Central memory CD8-positive, alpha-beta T cell (primary cell): ENCODE measurements around the gene PAFAH1B2.
"Not testable (repeated sequence)": the region's sequence is repeated elsewhere in the genome, so short reads cannot be mapped to it uniquely, and the experiment has no call there.

ENCODE experiments used
- ATAC-seq: fragments of 150-1000 bp; cut with Tn5 transposase; replicated peaks from 2 replicates; pipeline ENCODE4 v1.10.0; 2022; ENCODE audit warnings: mild to moderate bottlenecking, moderate FRiP score, moderate number of reproducible peaks; ENCODE audit not compliant: poor library complexity, severe bottlenecking; ENCODE audit errors: extremely low read depth
- DNase-seq, 2 donors: peaks; one replicate each; pipeline ENCODE4 v3.0.0; 2021; ENCODE audit warnings: low spot score in 2 of 2
- H3K27ac Mint-ChIP-seq: one replicate; pipeline ENCODE4 v1.8.0; 2022; ENCODE audit warnings: low read depth, mild to moderate bottlenecking, moderate library complexity, mixed read lengths
- H3K27me3 Mint-ChIP-seq: one replicate; pipeline ENCODE4 v1.8.0; 2022; ENCODE audit warnings: mixed read lengths
- H3K36me3 Mint-ChIP-seq: one replicate; pipeline ENCODE4 v1.8.0; 2022; ENCODE audit warnings: mild to moderate bottlenecking, moderate library complexity, mixed read lengths; ENCODE audit not compliant: insufficient read depth
- H3K4me1 Mint-ChIP-seq: one replicate; pipeline ENCODE4 v1.8.0; 2022; ENCODE audit warnings: mixed read lengths
- H3K4me3 Mint-ChIP-seq: one replicate; pipeline ENCODE4 v1.8.0; 2022; ENCODE audit warnings: mild to moderate bottlenecking, moderate library complexity, mixed read lengths
- H3K9me3 Mint-ChIP-seq: one replicate; pipeline ENCODE4 v1.8.0; 2022; ENCODE audit warnings: mixed read lengths

PAFAH1B2 gene

GRCh38 chr11:117199053-117199915 lies 55.2 kb downstream of the PAFAH1B2 start, which contains the start of gene TAGLN:
Gene TAGLN (plus strand): TSS chr11:117199370. CDS start chr11:117203014, 3,644 bp downstream.
- peaks cover 29% of the 10 kb centered on the region for H3K36me3 Mint-ChIP-seq
- H3K4me3 Mint-ChIP-seq, result no peak within 1 kb of the TSS
- no peak for ATAC-seq
- no peaks in the 10 kb centered on the region for H3K9me3 Mint-ChIP-seq
- H3K27me3 Mint-ChIP-seq, result no peaks in the 10 kb centered on the region
- peak within 1 kb of the TSS; percentile 67 for H3K27ac Mint-ChIP-seq
- no peak for DNase-seq
- peaks cover 24% of the 10 kb centered on the region for H3K4me1 Mint-ChIP-seq

DNA sequence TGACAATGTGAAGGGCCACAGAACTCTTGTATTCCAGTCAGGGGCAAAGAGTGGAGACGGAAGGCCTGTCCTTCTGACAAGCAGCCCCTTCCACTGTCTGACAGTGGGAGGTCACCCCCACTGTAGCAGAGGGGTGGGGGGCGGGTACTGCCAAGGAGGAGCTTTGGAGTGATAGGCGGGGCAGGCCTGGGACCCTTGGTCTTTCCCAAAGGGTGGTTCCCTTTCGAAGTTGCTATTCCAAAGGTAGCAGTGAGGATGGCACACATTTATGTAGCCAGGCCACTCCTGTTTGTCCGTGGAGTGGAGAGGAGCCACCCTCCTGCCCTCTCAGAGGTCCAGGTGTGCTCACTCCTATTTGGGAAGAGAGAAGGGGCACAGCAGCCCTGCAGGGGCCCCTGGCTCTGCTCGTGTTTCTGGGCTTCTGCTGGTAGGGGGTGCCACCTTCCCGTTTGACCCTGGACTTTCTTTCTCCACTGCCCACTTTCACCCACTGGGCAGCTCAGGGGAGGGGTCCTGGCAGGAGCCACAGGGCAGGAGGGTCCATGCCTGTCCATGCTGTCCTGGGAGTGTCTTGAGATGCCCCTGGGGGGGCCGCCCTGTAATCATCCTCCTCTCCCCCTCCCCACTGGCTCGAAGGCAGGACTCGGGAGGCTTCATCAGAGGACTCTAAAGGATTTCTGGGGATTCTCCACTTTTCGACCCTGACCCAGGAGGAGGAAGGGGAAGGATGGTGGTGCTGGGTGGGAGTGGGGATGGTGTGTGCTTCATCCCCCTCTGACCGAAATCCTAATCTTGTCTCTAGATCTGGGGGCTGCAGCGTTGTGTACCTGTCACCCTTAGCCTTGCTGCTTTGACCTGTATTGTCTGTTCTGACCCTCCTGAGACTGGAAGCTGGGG lies 56.1 kb downstream of the PAFAH1B2 start:
- Mint-ChIP-seq H3K27ac (peak overlapping the region; percentile 67), H3K36me3 (peaks cover 35% of the 10 kb centered on the region), H3K27me3 (no peaks in the 10 kb centered on the region), H3K9me3 (no peaks in the 10 kb centered on the region), H3K4me1 (peaks cover 24% of the 10 kb centered on the region), H3K4me3 (no peak overlapping the region)
- no peak for DNase-seq
- ATAC-seq, result no peak

DNA sequence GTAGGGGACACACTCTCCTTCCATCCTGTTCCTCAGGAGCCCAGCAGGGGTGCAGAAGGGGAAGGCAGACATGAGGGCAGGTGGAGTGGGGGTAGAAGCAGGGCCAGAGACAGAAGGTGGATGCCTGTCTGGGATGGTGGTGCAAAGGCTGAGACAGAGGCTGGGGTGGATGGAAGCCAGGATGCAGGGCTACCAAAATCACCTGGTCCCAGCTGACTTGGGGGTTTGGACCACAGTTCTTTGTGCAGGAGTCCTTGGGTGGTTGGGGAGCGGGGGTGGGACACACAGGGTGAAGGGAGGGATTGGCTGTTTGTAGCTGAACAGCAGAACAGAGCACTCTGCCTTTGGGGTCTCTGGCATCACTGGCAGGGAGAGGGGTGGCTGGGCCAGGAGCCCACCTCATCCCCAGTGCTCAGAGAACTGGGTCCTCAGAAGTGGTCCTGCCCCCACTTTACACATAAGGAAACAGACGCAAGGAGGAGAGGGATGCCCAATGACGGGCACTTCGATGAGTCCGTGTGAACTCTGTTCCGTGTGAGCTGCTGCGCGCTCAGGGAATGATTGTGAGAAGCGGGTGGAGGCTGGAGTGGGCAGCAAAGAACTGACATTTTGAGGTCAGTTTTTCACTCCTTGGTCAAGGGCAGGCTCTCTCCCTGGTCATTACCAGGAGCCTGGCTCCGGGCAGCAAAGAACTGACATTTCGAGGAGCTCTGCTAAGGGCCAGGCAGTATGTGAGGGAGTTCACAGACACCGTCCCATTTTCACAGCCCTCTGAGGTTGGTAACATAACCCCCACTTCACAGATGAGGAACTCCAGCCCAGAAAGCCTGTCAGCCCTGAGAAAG lies 56.9 kb downstream of the PAFAH1B2 start:
- Mint-ChIP-seq H3K9me3 (no peaks in the 10 kb centered on the region), H3K27me3 (no peaks in the 10 kb centered on the region), H3K36me3 (peaks cover 40% of the 10 kb centered on the region), H3K27ac (peak overlapping the region; percentile 67), H3K4me1 (peaks cover 24% of the 10 kb centered on the region), H3K4me3 (no peak overlapping the region)
- ATAC-seq (no peak), DNase-seq (no peak)

DNA sequence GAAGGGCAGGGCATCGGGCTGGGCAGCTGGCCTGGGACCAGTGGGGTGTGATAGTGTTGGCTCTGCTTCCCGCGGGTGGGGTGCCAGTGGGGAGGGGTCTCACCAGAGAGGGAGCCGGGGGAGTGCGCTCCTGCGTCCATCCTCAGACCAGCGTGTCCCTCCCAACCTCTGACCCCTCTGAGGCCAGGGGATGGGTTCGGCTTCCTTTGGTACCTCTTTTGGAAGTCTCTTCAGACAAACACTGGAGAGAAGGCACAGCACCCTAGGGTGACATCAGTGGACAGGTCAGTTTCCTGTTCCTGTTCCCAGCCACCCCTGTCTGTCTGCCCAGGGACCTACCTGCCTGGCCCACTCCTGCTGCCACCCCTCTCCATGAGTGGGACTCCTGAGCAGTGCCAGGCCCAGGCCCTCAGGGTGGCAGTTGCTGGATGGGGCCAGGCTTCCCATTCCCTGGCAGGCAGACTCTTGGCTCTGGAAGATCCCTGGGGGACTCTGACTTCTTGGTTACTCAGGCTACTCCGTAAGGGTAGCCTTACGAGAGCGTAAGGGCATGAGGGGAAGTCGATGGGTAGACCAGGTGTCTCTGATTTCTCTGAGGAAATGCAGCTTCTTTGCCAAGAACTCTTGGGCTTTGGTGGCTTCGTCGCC lies 57.7 kb downstream of the PAFAH1B2 start:
- no peak overlapping the region for H3K4me3 Mint-ChIP-seq

DNA sequence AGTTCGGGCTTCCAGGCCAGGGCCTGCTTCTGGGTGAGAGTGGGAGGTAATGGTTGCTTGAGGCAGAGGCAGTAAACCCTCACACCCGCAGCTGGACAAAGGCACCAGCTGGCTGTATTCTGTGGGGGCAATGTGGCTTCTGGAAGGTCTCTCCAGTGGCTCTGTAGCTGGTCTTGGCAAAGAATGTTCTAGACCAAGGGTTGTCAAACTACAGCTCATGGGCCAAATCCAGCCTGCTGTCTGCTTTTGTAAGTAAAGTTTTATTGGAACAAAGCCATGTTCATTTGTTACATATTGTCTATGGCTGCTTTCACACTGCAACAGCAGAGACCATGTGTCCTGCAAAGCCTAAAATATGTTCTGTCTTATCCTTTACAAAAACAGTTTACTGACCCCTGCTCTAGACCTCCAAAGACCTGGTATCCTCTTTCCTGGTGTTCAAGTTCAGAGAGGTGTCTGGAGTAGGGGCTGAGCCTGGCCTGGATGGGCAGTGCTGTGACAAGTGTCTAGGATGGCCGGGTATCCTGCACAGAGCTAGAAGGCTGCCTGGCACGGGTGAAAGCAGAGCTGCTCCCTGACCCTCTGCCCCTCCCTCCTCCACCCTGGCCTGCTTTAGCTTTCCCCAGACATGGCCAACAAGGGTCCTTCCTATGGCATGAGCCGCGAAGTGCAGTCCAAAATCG lies 58.4 kb downstream of the PAFAH1B2 start:
- no peak for DNase-seq
- Mint-ChIP-seq H3K27me3 (no peaks in the 10 kb centered on the region), H3K27ac (no peak overlapping the region), H3K36me3 (peaks cover 37% of the 10 kb centered on the region), H3K4me3 (no peak overlapping the region), H3K9me3 (no peaks in the 10 kb centered on the region), H3K4me1 (peaks cover 21% of the 10 kb centered on the region)
- no peak for ATAC-seq

More for the DNA sequence above, 57.7 kb downstream of the PAFAH1B2 start:
- ATAC-seq, result no peak
- no peaks in the 10 kb centered on the region for H3K27me3 Mint-ChIP-seq
- H3K9me3 Mint-ChIP-seq, result no peaks in the 10 kb centered on the region
- H3K27ac Mint-ChIP-seq, result no peak overlapping the region
- DNase-seq, result no peak
- H3K36me3 Mint-ChIP-seq, result peaks cover 40% of the 10 kb centered on the region
- H3K4me1 Mint-ChIP-seq, result peaks cover 24% of the 10 kb centered on the region

DNA sequence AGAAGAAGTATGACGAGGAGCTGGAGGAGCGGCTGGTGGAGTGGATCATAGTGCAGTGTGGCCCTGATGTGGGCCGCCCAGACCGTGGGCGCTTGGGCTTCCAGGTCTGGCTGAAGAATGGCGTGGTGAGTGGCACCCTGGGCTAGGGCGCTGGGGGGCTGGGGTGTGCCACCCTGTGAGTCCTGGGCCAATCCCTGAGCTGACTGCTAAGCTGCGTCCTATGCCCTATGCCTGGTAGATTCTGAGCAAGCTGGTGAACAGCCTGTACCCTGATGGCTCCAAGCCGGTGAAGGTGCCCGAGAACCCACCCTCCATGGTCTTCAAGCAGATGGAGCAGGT lies 59.0 kb downstream of the PAFAH1B2 start:
- H3K27ac Mint-ChIP-seq, result no peak overlapping the region
- DNase-seq, result no peak

GRCh38 chr11:117204283-117205080 lies 60.4 kb downstream of the PAFAH1B2 start:
- ATAC-seq, result no peak
- H3K9me3 Mint-ChIP-seq, result no peaks in the 10 kb centered on the region
- H3K27ac Mint-ChIP-seq, result peak overlapping the region; percentile 83

More for the DNA sequence above, 59.0 kb downstream of the PAFAH1B2 start:
- peaks cover 18% of the 10 kb centered on the region for H3K4me1 Mint-ChIP-seq
- ATAC-seq, result no peak
- H3K27me3 Mint-ChIP-seq, result no peaks in the 10 kb centered on the region
- no peaks in the 10 kb centered on the region for H3K9me3 Mint-ChIP-seq
- H3K4me3 Mint-ChIP-seq, result no peak overlapping the region
- H3K36me3 Mint-ChIP-seq, result peaks cover 37% of the 10 kb centered on the region

GRCh38 chr11:117205211-117205818 lies 61.2 kb downstream of the PAFAH1B2 start:
- Mint-ChIP-seq H3K9me3 (no peaks in the 10 kb centered on the region), H3K27me3 (no peaks in the 10 kb centered on the region), H3K4me3 (no peak overlapping the region), H3K4me1 (peaks cover 18% of the 10 kb centered on the region), H3K27ac (peak overlapping the region; percentile 83), H3K36me3 (peaks cover 27% of the 10 kb centered on the region)
- DNase-seq (no peak), ATAC-seq (no peak)

More at GRCh38 chr11:117204283-117205080, 60.4 kb downstream of the PAFAH1B2 start:
- Mint-ChIP-seq H3K4me1 (peaks cover 18% of the 10 kb centered on the region), H3K27me3 (no peaks in the 10 kb centered on the region), H3K36me3 (peaks cover 30% of the 10 kb centered on the region), H3K4me3 (no peak overlapping the region)
- DNase-seq, result no peak

- not testable (repeated sequence) for DNase-seq, ATAC-seq, H3K27ac Mint-ChIP-seq, H3K27me3 Mint-ChIP-seq, H3K4me3 Mint-ChIP-seq, H3K9me3 Mint-ChIP-seq
- Mint-ChIP-seq H3K36me3 (peaks cover 31% of the 10 kb centered on the region), H3K4me1 (peaks cover 11% of the 10 kb centered on the region)
Measured at GRCh38 chr11:117206111-117206510, 62.0 kb downstream of the PAFAH1B2 start.

DNA sequence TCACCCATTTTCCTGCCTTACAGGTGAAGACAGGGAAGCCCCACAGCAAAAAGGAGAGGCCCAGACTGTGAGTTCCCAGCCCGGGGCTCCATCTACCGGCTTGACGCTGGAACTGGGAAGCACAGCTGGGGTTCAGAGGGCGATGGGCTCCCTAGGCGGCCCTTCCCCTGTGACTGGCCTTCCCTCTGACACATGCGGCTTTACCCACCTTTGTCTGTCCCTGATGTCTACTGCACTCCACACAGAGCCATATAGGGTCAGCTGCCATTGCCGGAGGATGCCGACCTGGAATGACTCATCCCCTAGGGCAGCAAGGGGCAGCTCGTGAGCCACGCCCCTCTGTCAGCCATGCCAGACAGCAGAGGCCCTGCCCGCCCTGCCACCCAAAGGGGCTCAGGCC lies 62.8 kb downstream of the PAFAH1B2 start:
- not testable (repeated sequence) for H3K27me3 Mint-ChIP-seq, H3K27ac Mint-ChIP-seq, ATAC-seq, H3K4me3 Mint-ChIP-seq, H3K9me3 Mint-ChIP-seq, DNase-seq
- H3K4me1 Mint-ChIP-seq, result peaks cover 16% of the 10 kb centered on the region
- peaks cover 34% of the 10 kb centered on the region for H3K36me3 Mint-ChIP-seq
